Bronchial epithelial cell (primary cell): ENCODE data around the gene TEN1. TPM values are rescaled to one million over a fixed set of nuclear protein-coding genes. Genes with fewer than 3 reads are reported as not detected.

ENCODE experiments used
- DNase-seq: peaks from one replicate; pipeline ENCODE4 v3.0.0-alpha.2; 2010; ENCODE audit warnings: low read depth
- FAIRE-seq: peaks from 2 replicates; lab custom pipeline; 2011; peaks lifted over from hg19 to GRCh38; lab: Jason Lieb, UNC
- H3K27me3 ChIP-seq: 2 replicates; pipeline ENCODE4 v1.5.1; 2011; ENCODE audit warnings: low read length; ENCODE audit not compliant: control insufficient read depth, insufficient read depth
- H3K36me3 ChIP-seq: 2 replicates; pipeline ENCODE4 v1.5.1; 2011; ENCODE audit warnings: low read length; ENCODE audit not compliant: control insufficient read depth, insufficient read depth
- H3K4me3 ChIP-seq: 2 replicates; pipeline ENCODE4 v1.5.1; 2011; ENCODE audit warnings: mild to moderate bottlenecking, low read depth, low read length, control low read depth
- total RNA-seq: library from RNA; depleted of rRNA; stranded (reverse); fragments of >200 nt; gene quantifications from 2 replicates; pipeline ENCODE4 v1.2.1, GENCODE V29; 2014
- TF ChIP-seq, protein P1 (sequence below): IDR thresholded peaks from 2 replicates; pipeline ENCODE4 v1.5.1; 2011; ENCODE audit warnings: mild to moderate bottlenecking, moderate library complexity, low read length, control low read depth, inconsistent platforms; ENCODE audit not compliant: insufficient read depth, severe bottlenecking

TEN1 gene
- total RNA-seq, 1 donor from 2014 or later, result 24.5 TPM

DNA sequence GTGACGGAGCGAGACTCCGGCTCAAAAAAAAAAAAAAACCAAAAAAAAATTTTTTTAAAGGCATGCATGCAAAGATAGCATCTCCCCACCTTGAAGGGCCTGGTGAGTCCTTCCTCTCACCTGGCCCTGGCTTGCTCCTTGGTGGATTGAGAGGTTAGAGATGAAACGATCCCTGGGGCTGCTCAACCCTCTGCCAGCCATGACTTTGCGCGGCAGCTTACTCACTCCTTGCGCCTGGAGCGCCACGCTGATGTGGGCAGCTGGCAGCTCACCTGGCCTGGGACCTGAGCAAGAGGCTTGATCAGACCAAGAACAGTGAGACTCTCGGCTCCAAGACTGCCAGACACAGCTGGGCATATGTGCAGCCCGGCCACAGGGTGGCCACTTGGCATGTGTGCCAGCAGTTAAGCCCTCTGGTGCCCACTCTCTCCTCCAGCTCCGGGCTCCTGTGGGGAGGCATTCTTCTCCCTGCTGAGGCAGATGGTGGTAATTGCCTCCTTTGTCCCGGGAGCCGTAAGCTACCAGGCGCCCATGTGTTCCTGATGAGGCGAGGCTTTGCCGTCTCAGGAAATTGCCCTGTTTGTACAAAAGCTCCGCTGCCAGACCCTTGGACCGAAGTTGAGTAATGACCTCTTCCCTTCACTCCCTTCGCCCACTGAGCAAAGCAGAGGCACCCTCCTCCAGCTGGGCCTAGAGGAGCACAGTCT, 53.2 kb downstream of the TEN1 start:
- H3K4me3 ChIP-seq, result no peak overlapping the region
- TF ChIP-seq, protein P1, sequence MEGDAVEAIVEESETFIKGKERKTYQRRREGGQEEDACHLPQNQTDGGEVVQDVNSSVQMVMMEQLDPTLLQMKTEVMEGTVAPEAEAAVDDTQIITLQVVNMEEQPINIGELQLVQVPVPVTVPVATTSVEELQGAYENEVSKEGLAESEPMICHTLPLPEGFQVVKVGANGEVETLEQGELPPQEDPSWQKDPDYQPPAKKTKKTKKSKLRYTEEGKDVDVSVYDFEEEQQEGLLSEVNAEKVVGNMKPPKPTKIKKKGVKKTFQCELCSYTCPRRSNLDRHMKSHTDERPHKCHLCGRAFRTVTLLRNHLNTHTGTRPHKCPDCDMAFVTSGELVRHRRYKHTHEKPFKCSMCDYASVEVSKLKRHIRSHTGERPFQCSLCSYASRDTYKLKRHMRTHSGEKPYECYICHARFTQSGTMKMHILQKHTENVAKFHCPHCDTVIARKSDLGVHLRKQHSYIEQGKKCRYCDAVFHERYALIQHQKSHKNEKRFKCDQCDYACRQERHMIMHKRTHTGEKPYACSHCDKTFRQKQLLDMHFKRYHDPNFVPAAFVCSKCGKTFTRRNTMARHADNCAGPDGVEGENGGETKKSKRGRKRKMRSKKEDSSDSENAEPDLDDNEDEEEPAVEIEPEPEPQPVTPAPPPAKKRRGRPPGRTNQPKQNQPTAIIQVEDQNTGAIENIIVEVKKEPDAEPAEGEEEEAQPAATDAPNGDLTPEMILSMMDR, result peak; percentile 11
- no peak for DNase-seq
- no peaks in the 10 kb centered on the region for H3K27me3 ChIP-seq
- FAIRE-seq, result no peak
- H3K36me3 ChIP-seq, result no peaks in the 10 kb centered on the region

GRCh38 chr17:76032780-76033108, 53.7 kb downstream of the TEN1 start:
- no peaks in the 10 kb centered on the region for H3K27me3 ChIP-seq
- FAIRE-seq (no peak), DNase-seq (no peak)
- no peaks in the 10 kb centered on the region for H3K36me3 ChIP-seq
- H3K4me3 ChIP-seq, result no peak overlapping the region
- TF ChIP-seq, protein P1, result no peak

- FAIRE-seq (no peak), DNase-seq (no peak)
- Histone ChIP-seq H3K4me3 (no peak overlapping the region), H3K36me3 (no peaks in the 10 kb centered on the region), H3K27me3 (no peaks in the 10 kb centered on the region)
- TF ChIP-seq, protein P1, result no peak
These were observed 54.1 kb downstream of the TEN1 start for GRCh38 chr17:76033139-76033538.

GRCh38 chr17:76034428-76035350, 55.6 kb downstream of the TEN1 start:
- Histone ChIP-seq H3K36me3 (peaks cover 4% of the 10 kb centered on the region), H3K4me3 (no peak overlapping the region), H3K27me3 (no peaks in the 10 kb centered on the region)
- no peak for FAIRE-seq
- TF ChIP-seq, protein P1, result no peak
- no peak for DNase-seq

GRCh38 chr17:76036497-76037261, 57.6 kb downstream of the TEN1 start:
- Histone ChIP-seq H3K36me3 (peaks cover 13% of the 10 kb centered on the region), H3K27me3 (no peaks in the 10 kb centered on the region), H3K4me3 (no peak overlapping the region)
- TF ChIP-seq, protein P1, result no peak
- FAIRE-seq (no peak), DNase-seq (no peak)
